ENCODE measurements around the gene CCDC141. TPM values are rescaled to one million over a fixed set of nuclear protein-coding genes. Genes with fewer than 3 reads are reported as not detected.
"Not testable (repeated sequence)": the region's sequence is repeated elsewhere in the genome, so short reads cannot be mapped to it uniquely, and the experiment has no call there.

CCDC141 gene
- total RNA-seq, 1 donor, result not detected

DNA sequence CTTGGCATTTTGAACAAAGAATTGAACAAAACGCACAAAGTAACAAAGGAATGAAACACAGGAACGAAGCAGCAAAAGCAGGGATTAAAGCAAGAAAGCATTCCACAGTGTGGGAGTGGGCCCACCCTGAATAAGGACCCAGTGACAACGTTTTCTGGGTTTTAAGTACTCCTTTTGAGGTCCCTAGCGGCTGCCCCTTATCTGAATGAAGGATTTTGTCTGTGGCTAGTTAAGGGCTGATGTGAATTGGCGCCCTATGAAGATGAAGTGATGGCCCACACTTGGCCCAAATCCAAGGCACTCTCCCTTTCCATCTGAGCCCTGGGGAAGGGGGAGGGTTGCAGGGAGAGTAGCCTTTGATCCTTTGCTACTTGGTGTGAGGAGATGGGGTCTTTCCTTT is 7.8 kb upstream of the CCDC141 start:
- TF ChIP-seq, protein P1, sequence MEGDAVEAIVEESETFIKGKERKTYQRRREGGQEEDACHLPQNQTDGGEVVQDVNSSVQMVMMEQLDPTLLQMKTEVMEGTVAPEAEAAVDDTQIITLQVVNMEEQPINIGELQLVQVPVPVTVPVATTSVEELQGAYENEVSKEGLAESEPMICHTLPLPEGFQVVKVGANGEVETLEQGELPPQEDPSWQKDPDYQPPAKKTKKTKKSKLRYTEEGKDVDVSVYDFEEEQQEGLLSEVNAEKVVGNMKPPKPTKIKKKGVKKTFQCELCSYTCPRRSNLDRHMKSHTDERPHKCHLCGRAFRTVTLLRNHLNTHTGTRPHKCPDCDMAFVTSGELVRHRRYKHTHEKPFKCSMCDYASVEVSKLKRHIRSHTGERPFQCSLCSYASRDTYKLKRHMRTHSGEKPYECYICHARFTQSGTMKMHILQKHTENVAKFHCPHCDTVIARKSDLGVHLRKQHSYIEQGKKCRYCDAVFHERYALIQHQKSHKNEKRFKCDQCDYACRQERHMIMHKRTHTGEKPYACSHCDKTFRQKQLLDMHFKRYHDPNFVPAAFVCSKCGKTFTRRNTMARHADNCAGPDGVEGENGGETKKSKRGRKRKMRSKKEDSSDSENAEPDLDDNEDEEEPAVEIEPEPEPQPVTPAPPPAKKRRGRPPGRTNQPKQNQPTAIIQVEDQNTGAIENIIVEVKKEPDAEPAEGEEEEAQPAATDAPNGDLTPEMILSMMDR (IDR thresholded peaks at IDR 0.05; ENCODE audit: insufficient read depth, low read depth, low read length), result no peak
- no peak for DNase-seq (ENCODE audit: low read depth)
- no peak overlapping the region for H3K4me3 ChIP-seq (ENCODE audit: low read depth, low read length)

DNA sequence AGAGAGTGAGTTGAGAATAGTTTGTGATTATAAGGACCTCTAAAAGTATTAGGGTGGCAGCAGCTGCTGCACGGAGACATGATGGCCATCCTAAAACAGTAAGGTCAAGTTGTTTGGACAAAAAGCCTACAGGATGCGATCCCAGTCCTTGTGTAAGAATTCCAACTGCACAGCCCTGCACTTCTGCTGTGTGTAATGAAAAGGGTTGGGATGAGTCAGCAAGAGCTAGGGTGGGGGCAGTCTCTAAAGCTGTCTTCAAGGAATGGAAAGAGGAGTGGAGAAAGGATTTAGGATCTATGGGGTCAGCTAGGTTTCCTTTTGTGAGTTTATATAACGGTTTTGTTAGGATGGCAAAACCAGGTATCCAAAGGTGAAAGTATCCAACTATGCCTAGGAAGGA is 3.6 kb upstream of the CCDC141 start:
- DNase-seq (ENCODE audit: low read depth), result not testable (repeated sequence)

DNA sequence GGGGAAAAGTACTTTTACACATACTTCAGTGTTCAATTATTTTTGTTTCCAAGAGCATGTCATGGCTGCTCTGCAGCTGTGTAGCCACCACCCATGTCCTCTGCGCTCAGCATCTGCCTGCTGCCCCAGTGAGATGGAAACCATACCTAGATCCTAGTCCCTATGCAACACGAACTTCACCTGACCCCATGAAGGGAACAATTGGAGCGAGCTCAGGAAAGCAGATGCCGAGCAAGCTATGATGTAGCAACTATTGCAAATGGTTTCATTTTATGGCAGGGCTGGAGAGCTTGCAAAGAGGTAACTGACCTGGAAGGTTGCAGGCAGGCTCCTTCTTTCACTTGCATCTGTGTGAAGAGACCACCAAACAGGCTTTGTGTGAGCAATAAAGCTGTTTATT is 1.3 kb upstream of the CCDC141 start:
- TF ChIP-seq, protein P1 (IDR thresholded peaks at IDR 0.05; ENCODE audit: insufficient read depth, low read depth, low read length), result no peak
- H3K4me3 ChIP-seq (ENCODE audit: low read depth, low read length), result no peak overlapping the region
- no peak for DNase-seq (ENCODE audit: low read depth)

More for the DNA sequence above, 3.6 kb upstream of the CCDC141 start:
- H3K4me3 ChIP-seq (ENCODE audit: low read depth, low read length), result not testable (repeated sequence)

DNA sequence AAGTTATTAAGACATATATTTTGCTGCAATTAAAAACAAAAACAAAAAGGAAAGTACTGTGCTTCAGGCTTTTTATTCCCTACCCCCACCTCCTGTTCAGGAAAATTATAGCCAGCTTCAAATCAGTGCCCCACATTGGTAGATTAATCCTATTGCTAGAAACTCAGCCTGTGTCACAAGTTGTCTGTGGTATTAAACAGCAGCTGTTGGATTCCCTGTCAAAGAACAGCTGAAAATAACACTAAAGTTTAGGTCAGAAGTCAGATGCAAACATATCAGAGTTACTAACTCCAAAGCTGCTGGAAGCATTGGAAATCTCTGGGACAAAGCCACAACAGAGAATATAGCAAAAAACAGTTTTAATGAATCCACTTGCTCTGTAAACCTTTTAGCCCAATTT is 818 bp upstream of the CCDC141 start:
- TF ChIP-seq, protein P1 (IDR thresholded peaks at IDR 0.05; ENCODE audit: insufficient read depth, low read depth, low read length), result no peak
- no peak overlapping the region for H3K4me3 ChIP-seq (ENCODE audit: low read depth, low read length)
- no peak for DNase-seq (ENCODE audit: low read depth)

DNA sequence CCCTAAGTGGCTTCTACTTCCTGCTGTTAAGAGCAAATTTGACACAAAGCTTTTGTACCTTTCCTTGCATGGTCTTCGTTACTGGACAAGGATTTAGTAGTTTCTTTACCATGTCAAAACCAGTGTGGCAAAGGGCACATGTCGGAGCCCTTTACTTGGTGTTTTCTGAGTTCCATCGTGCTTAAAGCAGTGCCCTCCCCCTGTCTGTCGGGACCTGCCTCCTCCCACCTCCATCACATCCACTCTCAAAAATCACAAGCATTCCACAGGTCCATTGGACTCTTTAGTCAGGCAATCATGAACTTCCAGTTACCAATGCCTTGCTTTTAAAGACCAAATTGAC is 763 bp downstream of the CCDC141 start:
- no peak overlapping the region for H3K4me3 ChIP-seq (ENCODE audit: low read depth, low read length)
- DNase-seq (ENCODE audit: low read depth), result no peak
- TF ChIP-seq, protein P1 (IDR thresholded peaks at IDR 0.05; ENCODE audit: insufficient read depth, low read depth, low read length), result no peak

DNA sequence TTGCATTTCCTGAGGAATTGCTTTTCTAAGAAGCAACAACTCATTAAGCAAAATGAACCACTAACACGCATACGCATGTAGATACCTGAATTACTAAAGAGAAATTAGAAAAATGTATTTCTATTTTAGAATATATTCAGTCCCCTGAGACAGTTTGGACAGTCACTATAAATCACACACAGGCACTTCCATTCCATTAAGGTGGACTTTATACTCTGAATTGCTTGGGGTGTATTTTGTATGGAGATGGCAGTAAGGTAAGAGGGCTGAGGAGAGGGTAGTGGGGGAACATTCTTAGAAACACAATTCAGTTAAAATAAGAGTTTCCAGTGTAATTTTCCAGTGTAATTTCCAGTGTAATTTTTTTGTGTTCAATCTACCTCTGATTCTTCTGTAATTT is 1.8 kb downstream of the CCDC141 start:
- DNase-seq (ENCODE audit: low read depth), result no peak
- no peak overlapping the region for H3K4me3 ChIP-seq (ENCODE audit: low read depth, low read length)
- TF ChIP-seq, protein P1 (IDR thresholded peaks at IDR 0.05; ENCODE audit: insufficient read depth, low read depth, low read length), result no peak

DNA sequence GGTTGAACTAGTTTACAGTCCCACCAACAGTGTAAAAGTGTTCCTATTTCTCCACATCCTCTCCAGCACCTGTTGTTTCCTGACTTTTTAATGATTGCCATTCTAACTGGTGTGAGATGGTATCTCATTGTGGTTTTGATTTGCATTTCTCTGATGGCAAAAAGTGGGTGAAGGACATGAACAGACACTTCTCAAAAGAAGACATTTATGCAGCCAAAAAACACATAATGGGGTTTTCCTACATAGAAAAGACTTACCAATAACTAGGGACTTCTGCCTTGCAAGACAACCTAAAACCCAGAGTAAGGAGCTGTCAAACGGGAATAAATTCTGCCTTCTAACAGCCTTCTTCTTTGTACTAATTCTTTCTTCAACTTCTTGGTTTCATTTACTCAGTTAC is 4.3 kb downstream of the CCDC141 start:
- H3K4me3 ChIP-seq (ENCODE audit: low read depth, low read length), result not testable (repeated sequence)

DNA sequence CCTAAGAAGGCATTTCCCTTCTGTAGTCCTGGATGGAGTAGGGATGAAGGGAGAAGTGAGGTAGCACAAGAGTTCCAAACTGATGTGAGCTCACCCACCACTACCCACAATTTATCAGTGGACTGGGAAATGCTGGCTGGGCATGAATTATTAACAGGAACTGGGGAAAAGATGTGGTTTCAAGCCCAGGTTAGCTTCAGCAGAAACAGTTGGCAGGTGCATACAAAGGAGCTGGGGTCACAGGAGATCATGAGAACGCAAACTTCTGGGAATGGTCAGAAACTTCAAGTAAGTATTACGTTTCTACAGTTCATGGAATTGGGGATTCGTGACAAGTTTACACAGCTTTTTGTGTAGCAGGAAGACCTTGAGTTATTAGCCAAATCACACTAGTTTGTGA is 5.4 kb downstream of the CCDC141 start:
- no peak overlapping the region for H3K4me3 ChIP-seq (ENCODE audit: low read depth, low read length)

More for the DNA sequence above, 4.3 kb downstream of the CCDC141 start:
- DNase-seq (ENCODE audit: low read depth), result not testable (repeated sequence)

More for the DNA sequence above, 5.4 kb downstream of the CCDC141 start:
- DNase-seq (ENCODE audit: low read depth), result no peak
- TF ChIP-seq, protein P1 (IDR thresholded peaks at IDR 0.05; ENCODE audit: insufficient read depth, low read depth, low read length), result no peak
